EL (cell line): Measurements from ENCODE around the gene MRTFA.

ENCODE experiments used
- DNase-seq: peaks from one replicate; pipeline ENCODE4 v3.0.0-alpha.2; 2016

MRTFA gene

GRCh38 chr22:40485813-40486667 is 150.5 kb downstream of the MRTFA start:
- DNase-seq: no peak

GRCh38 chr22:40484906-40485669 is 151.4 kb downstream of the MRTFA start:
- no peak for DNase-seq

DNA sequence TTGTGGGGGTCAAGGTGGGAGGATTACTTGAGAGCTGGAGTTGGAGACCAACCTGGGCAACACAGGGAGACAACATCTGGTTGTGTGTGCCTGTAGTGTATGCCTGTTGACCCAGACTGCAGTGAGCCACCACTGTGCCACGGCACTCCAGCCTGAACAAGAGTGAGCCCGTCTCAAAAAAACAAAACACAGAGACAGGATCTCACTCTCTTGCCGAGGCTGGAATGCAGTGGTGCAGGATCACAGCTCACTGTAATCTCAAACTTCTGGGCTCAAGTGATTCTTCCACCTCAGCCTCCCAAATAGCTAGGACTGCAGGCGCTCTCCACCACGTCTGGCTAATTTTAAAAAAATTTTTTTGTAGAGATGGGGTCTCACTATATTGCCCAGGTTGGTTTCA is 153.6 kb downstream of the MRTFA start:
- DNase-seq: no peak

- DNase-seq: peak; percentile 29
Observed at GRCh38 chr22:40482391-40482790, 154.1 kb downstream of the MRTFA start.

DNA sequence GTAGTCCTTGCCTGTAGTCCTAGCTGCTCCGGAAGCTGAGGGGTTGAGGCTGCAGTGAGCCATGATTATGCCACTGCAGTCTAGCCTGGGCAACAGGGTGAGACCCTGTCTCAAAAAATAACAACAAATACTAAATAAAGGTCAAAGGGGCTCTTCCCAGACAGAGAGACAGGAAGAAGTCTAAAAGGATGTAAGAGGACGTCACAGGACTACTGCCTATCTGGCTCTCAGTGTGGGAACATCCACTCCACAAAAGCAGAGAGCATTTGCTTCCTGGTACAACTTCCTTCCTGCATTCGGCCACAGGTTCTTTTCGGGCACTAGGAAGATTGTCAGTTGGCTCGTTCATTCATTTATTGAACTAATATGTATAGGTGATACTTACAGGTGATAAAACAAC is 155.5 kb downstream of the MRTFA start:
- no peak for DNase-seq

- DNase-seq: peak; percentile 41
Observed at GRCh38 chr22:40479887-40480538, 156.5 kb downstream of the MRTFA start.

DNA sequence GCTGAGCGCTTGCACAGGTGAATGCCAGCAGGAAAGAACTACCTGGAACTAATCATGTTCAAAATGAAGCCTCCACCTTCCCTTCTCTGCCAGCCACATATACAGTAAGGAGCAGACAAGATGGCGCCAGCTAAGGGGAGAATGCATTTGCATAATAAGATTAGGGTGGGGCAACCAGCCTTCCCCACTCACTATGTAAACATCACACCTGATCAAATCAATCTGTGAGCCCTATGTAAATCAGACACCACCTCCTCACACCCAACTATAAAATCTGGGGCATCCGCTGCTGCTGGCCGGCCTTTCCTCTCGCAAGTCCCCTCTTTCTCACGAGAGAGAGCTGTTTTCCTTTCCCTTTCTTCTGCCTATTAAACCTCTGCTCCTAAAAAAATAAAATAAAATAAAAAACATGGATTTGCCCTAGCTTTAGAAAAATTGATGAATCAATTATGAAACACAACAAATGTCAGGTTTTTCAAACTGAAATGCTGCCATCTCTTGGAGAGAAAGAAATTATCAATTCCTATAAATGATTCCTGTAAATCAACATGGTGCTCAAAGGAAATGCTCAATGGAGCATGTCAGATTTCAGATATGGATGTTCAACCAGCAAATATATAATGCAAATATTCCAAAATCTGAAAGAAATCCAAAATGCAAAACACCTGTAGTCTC is 157.3 kb downstream of the MRTFA start:
- no peak for DNase-seq

DNA sequence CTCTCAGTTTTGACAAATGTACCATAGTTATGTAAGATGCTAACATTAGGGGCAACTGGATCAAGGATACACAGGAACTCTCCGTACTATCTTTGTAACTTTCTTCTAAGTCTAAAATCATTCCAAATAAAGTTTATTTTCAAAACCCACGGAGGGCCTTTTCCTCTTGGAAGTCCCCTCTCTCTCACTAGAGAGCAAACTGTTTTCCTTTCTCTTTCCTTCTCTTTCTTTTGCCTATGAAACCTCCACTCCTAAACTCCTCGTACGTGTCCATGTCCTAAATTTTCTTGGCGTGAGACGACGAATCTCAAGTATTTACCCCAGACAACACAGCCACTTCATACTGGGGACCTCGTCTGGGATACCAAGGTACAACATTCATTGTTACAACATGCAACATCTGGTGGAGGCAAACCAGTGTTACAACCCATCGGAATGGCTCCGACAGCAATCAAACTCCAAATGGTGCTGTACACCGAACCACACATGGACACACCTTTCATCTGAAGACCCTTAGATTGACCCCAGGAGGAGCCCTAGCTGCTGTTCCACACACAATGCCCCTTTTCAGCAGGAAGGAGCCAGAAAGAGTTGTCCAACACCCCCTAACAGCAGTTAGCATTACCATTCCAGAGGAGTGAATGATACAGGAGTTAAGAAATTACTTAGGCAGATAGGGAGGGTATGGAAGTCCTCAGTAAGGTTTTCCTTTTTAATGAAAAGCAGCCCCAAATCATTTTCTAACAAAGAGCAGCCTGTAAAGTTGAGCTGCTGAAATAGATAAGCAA is 158.0 kb downstream of the MRTFA start:
- no peak for DNase-seq

- no peak for DNase-seq
Observed at GRCh38 chr22:40477683-40478337, 158.7 kb downstream of the MRTFA start.

DNA sequence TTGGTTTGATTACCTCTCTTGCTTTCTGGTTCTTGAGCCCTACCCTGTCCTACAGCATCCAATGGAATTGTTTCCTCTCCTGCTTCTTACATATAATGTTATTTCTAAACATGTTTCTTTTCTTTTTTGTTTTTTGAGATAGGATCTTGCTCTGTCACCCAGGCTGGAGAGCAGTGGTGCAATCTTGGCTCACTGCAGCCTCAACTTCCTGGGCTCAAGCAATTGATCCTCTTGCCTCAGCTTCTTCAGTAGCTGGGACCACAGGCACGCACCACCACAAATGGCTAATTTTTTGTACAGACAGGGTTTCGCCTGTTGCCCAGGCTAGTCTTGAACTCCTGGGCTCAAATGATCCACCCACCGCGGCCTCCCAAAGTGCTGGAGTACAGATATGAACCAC is 160.2 kb downstream of the MRTFA start:
- DNase-seq: no peak

- DNase-seq: no peak
Observed at GRCh38 chr22:40473703-40474102, 162.8 kb downstream of the MRTFA start.

DNA sequence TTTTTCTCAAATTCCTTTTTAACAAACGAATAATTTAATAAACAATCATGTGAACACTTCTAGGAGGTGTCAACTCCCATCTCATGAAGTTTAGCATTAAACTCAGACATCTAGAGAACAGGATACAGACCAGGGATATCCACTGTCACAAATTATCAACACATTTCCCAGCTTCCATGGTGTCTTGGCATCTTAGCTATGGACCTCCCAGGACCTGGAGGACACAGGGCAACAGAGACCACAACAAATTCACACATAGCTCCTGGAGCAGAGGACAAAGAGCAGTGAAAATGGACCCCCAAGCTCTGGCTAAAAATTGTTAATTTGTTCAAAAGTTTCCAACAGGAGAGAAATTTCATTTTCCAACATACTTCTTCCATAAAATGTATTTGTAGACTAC is 163.9 kb downstream of the MRTFA start:
- DNase-seq: no peak

- DNase-seq: no peak
Observed at GRCh38 chr22:40472051-40472450, 164.5 kb downstream of the MRTFA start.

DNA sequence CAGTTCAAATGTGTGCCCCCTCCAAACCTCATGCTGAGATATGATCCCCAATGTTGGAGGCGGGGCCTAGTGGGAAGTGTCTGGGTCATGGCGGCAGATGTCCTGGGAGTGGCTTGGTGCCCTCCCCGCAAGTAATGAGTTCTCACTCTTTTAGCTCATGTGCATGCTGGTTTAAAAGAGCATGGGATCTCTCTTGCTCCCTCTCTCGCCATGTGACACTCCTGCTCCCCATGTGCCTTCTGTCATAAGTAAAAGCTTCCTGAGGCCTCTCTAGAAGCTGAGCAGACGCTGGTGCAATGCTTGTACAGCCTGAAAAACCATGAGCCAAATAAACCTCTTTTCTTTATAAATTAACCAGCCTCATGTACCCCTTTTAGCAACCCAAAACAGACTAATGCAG is 167.3 kb downstream of the MRTFA start:
- DNase-seq: no peak

DNA sequence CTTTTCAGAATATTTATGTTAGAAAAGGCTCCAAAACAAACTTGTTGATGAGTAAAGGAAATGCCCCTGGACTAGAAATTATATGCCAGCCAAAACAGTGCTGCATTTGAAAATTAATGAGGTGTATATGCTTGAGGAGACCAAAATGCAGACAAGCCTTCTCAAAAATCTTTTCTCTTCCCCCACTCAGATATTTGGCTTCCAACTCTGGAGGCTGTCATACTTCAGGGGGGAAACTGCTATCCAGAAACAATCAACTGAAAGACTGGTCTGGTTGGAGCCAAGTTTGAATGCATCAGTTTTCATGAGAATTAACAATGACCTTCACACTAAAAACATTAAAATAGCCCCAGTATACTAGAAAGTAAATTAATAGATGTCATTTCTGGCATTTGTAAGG is 167.9 kb downstream of the MRTFA start:
- no peak for DNase-seq

DNA sequence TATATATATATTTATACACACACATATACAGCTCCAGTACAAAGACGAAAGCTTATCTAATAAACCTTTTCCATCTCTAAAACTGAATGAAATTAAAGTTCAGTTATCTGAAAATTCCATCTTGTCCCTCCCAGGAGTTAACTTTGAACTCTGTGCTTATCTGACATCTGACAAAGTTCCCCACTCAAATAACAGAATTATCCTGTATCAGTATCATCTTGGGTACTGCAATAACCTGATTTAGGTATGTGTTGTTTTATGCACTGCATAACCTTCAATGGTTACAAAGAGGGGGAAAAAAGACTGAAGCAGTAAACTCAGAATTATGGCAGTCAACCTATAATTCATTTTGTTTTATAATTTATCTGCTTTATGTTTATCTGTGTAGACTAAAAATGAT is 169.5 kb downstream of the MRTFA start:
- DNase-seq: no peak

- no peak for DNase-seq
Observed at GRCh38 chr22:40463683-40464082, 172.8 kb downstream of the MRTFA start.

DNA sequence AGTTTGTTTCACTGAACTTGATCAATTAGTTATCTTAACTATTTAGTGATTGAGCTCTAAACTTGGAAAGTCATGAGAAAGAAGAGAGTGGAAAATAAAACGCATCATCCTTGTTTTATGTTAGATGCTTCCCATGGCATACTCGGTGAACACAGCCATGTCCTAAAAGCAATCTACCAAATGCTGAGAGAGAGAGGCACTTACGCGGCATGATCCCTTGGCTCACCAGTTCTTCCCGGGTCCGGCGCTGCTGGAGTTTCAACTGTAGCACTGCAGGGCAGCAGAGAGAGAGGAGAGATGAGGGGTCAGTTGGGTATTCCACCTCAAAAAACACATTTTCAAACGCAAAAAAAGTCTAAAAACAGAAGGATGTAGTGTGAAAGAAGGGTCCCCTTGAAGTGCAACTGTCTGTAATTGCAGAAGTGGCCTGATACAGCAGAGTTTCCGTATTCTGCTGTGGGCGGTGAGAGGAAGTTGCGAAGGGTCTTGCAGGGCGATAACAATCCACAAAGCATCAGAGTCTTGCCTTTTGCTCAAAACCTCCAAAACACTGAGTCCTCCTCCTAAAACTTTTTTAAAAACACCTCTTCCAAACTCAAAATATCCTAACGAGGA is 173.4 kb downstream of the MRTFA start:
- DNase-seq: no peak

GRCh38 chr22:40462195-40462984 is 174.1 kb downstream of the MRTFA start:
- DNase-seq: no peak

DNA sequence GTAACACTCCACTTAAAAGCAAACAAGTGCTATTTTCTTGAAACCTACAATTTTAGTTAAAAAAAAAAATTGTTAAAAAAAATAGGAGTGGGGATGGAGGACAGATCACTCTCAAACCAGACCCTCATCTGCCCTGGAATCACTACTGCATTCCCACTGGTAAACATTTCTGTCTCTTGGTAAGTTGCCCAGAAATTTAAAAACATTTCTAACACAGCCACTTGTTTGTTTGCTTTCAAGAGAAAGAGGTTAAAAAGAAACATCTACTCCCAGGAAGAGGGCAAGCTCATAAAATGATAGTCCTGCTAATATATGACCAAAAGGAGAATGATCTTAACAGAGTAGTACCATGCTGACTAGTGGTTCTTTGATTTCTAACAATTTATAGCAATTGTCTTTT is 182.8 kb downstream of the MRTFA start:
- DNase-seq: peak; percentile 24
